NT2/D1 (cell line): ENCODE data around the gene TRMT2A.

Source experiments
- YY1 ChIP-seq: IDR thresholded peaks from 2 replicates; pipeline ENCODE4 v1.6.1; 2011; ENCODE audit not compliant: insufficient read length, insufficient read depth
- ZNF274 ChIP-seq: IDR thresholded peaks from 2 replicates; pipeline ENCODE4 v1.6.1; 2011; ENCODE audit warnings: mild to moderate bottlenecking, low read depth, low read length

GRCh38 chr22:20089977-20090729 is 26.9 kb downstream of the TRMT2A start:
- TF ChIP-seq ZNF274: no peak
- TF ChIP-seq YY1: no peak
